Hepatocyte (in vitro differentiated cells): ENCODE results near the gene HEPHL1. TPM values are rescaled to one million over a fixed set of nuclear protein-coding genes. Genes with fewer than 3 reads are reported as not detected.

Experiments used
- DNase-seq: peaks from one replicate; pipeline ENCODE4 v3.0.0-alpha.2; 2016; ENCODE audit warnings: low spot score
- H2AFZ ChIP-seq: fragments of 200-600 bp; sonication (generic); 2 replicates; pipeline ENCODE4 v1.6.0; 2016; ENCODE audit warnings: antibody characterized with exemption, mild to moderate bottlenecking
- H3K27ac ChIP-seq: fragments of 200-600 bp; sonication (generic); 2 replicates; pipeline ENCODE4 v1.5.1; 2016; ENCODE audit warnings: mild to moderate bottlenecking
- H3K27me3 ChIP-seq: fragments of 200-600 bp; sonication (generic); 2 replicates; pipeline ENCODE4 v1.6.1; 2016
- H3K36me3 ChIP-seq: fragments of 200-600 bp; sonication (generic); replicated peaks from 2 replicates; pipeline ENCODE4 v1.5.1; 2016; ENCODE audit warnings: low read depth; ENCODE audit not compliant: insufficient read depth
- H3K4me1 ChIP-seq: fragments of 200-600 bp; sonication (generic); 2 replicates; pipeline ENCODE4 v1.5.1; 2016; ENCODE audit warnings: mild to moderate bottlenecking, moderate library complexity; ENCODE audit not compliant: insufficient read depth
- H3K4me2 ChIP-seq: fragments of 200-600 bp; sonication (generic); 2 replicates; pipeline ENCODE4 v1.6.0; 2016
- H3K4me3 ChIP-seq: fragments of 200-600 bp; sonication (generic); 2 replicates; pipeline ENCODE4 v1.5.1; 2016; ENCODE audit warnings: mild to moderate bottlenecking
- H3K79me2 ChIP-seq: fragments of 200-600 bp; sonication (generic); 2 replicates; pipeline ENCODE4 v1.6.0; 2017; ENCODE audit warnings: mild to moderate bottlenecking
- H3K9me2 ChIP-seq: fragments of 200-600 bp; sonication (generic); replicated peaks from 2 replicates; pipeline ENCODE4 v1.6.0; 2017; ENCODE audit warnings: mild to moderate bottlenecking; ENCODE audit not compliant: insufficient read depth
- H3K9me3 ChIP-seq: fragments of 200-600 bp; sonication (generic); 2 replicates; pipeline ENCODE4 v1.5.1; 2016; ENCODE audit warnings: low read depth, mild to moderate bottlenecking
- H4K20me1 ChIP-seq: fragments of 200-600 bp; sonication (generic); 2 replicates; pipeline ENCODE4 v1.6.0; 2016; ENCODE audit warnings: mild to moderate bottlenecking; ENCODE audit not compliant: insufficient read depth, poor library complexity, severe bottlenecking
- EZH2 ChIP-seq: fragments of 200-600 bp; sonication (generic); IDR thresholded peaks from 2 replicates; pipeline ENCODE4 v1.6.1; 2016; ENCODE audit warnings: antibody characterized with exemption, mild to moderate bottlenecking, borderline replicate concordance
- EZH2phosphoT487 ChIP-seq: fragments of 200-600 bp; sonication (generic); IDR thresholded peaks from one replicate; pipeline ENCODE4 v1.6.1; 2018; ENCODE audit warnings: antibody characterized with exemption, mild to moderate bottlenecking, low read depth, moderate library complexity; ENCODE audit not compliant: unreplicated experiment, severe bottlenecking
- WGBS: methylation state at CpG from one replicate; pipeline ENCODE4 v1.1.6; 2016; ENCODE audit warnings: low lambda C conversion rate; ENCODE audit errors: missing lambda C conversion rate; 5-methylcytosine and 5-hydroxymethylcytosine counted together
- polyA plus RNA-seq: library from polyadenylated mRNA; unstranded; fragments of >200 nt; fragmentation: Nextera tagmentation; extraction: Ambion mirVana; gene quantifications from 2 replicates; pipeline ENCODE4 v1.2.1, GENCODE V29; 2016
- total RNA-seq: library from RNA; depleted of rRNA; stranded (reverse); fragments of >200 nt; gene quantifications from 2 replicates; pipeline ENCODE4 v1.2.3, GENCODE V29; 2014
- TF ChIP-seq, protein P1 (sequence below): fragments of 200-600 bp; sonication (generic); IDR thresholded peaks from 2 replicates; pipeline ENCODE4 v1.5.1; 2016; ENCODE audit warnings: antibody characterized with exemption, mild to moderate bottlenecking; ENCODE audit not compliant: poor library complexity

Gene HEPHL1
- total and polyA plus RNA-seq, 2 experiments from 2014 or later: 0.07 to 0.17 TPM

DNA sequence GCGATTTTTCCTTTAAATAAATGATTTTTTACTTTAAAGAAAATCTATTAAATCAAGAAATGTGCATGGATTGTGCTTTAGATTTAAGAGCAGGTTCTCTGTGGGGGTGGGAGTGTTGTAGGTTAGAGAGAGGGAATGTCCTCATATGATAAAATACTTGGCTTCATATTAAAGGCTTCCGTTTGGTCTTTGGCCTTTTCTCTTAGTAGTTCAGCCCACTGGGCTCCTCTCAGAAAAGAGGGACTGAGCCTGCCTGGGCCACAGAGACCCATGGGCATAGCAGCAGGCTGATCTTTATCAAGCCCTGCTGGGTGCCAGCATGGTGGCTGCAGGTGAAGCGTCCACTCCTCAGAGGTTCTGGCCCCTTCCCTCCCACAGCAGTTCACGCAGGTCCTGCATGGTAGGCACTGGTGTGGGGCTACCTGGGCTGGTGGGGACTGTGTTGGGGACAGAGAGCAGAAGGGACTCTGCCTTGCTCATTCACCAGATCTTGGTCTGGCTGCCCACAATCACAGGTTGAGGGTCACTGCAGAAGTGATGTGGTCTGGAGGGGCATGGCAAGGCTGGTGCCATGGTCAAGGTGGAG is 111.8 kb downstream of the HEPHL1 start:
- H3K27ac ChIP-seq: peak overlapping the region; percentile 84
- DNase-seq: no peak
- no peaks in the 10 kb centered on the region for H3K9me3 ChIP-seq
- H3K36me3 ChIP-seq: no peaks in the 10 kb centered on the region
- H3K4me2 ChIP-seq: peak overlapping the region; percentile 88
- no peak overlapping the region for H3K4me3 ChIP-seq
- H3K27me3 ChIP-seq: no peaks in the 10 kb centered on the region
- TF ChIP-seq EZH2 (no peak), EZH2phosphoT487 (no peak)
- TF ChIP-seq, protein P1, sequence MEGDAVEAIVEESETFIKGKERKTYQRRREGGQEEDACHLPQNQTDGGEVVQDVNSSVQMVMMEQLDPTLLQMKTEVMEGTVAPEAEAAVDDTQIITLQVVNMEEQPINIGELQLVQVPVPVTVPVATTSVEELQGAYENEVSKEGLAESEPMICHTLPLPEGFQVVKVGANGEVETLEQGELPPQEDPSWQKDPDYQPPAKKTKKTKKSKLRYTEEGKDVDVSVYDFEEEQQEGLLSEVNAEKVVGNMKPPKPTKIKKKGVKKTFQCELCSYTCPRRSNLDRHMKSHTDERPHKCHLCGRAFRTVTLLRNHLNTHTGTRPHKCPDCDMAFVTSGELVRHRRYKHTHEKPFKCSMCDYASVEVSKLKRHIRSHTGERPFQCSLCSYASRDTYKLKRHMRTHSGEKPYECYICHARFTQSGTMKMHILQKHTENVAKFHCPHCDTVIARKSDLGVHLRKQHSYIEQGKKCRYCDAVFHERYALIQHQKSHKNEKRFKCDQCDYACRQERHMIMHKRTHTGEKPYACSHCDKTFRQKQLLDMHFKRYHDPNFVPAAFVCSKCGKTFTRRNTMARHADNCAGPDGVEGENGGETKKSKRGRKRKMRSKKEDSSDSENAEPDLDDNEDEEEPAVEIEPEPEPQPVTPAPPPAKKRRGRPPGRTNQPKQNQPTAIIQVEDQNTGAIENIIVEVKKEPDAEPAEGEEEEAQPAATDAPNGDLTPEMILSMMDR: no peak
- no peaks in the 10 kb centered on the region for H3K9me2 ChIP-seq
- H2AFZ ChIP-seq: no peak overlapping the region
- WGBS: 95% methylated on average over 4 of the region's 4 CpGs
- H4K20me1 ChIP-seq: peaks cover 11% of the 10 kb centered on the region
- H3K4me1 ChIP-seq: peaks cover 38% of the 10 kb centered on the region
- H3K79me2 ChIP-seq: peaks cover 84% of the 10 kb centered on the region

DNA sequence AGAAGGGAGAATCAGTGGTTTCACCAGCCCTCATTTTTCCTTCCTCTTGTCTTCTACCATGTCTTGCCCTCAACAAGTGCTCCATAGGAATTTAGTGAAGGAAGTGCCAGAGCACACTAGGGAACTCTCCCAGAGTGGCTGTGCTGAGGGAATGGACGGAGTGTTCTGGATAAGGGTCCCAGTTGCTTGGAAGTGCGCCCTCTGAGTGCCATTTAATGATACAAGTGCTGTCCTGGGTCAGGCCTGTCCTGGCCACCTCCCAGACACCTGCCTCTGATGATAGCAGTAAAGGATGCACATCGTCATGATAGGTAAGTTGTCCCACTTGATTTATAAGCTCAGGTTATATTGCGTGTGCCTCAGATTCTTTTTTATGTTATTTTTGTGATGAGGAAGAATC is 112.6 kb downstream of the HEPHL1 start:
- H3K27ac ChIP-seq: no peak overlapping the region

GRCh38 chr11:94134651-94135512 is 113.7 kb downstream of the HEPHL1 start:
- peaks cover 11% of the 10 kb centered on the region for H4K20me1 ChIP-seq

More for the DNA sequence above, 112.6 kb downstream of the HEPHL1 start:
- Histone ChIP-seq H3K9me3 (no peaks in the 10 kb centered on the region), H3K4me3 (no peak overlapping the region), H3K27me3 (no peaks in the 10 kb centered on the region), H2AFZ (no peak overlapping the region), H3K4me2 (no peak overlapping the region), H3K79me2 (peaks cover 91% of the 10 kb centered on the region), H3K36me3 (no peaks in the 10 kb centered on the region), H3K4me1 (peaks cover 37% of the 10 kb centered on the region), H3K9me2 (no peaks in the 10 kb centered on the region), H4K20me1 (peaks cover 11% of the 10 kb centered on the region)
- no peak for DNase-seq
- no peak for TF ChIP-seq EZH2
- TF ChIP-seq, protein P1: no peak
- TF ChIP-seq EZH2phosphoT487: no peak
- 94% methylated on average over 4 of the region's 4 CpGs for WGBS

More at GRCh38 chr11:94134651-94135512, 113.7 kb downstream of the HEPHL1 start:
- H3K9me3 ChIP-seq: no peaks in the 10 kb centered on the region
- TF ChIP-seq, protein P1: no peak
- H3K36me3 ChIP-seq: no peaks in the 10 kb centered on the region
- H3K27me3 ChIP-seq: no peaks in the 10 kb centered on the region
- DNase-seq: peak; percentile 50
- peaks cover 99% of the 10 kb centered on the region for H3K79me2 ChIP-seq
- H3K4me1 ChIP-seq: peaks cover 35% of the 10 kb centered on the region
- H3K4me2 ChIP-seq: peak overlapping the region; percentile 53
- no peak overlapping the region for H3K4me3 ChIP-seq
- 70% methylated on average over 10 of the region's 10 CpGs for WGBS
- no peak overlapping the region for H2AFZ ChIP-seq
- H3K27ac ChIP-seq: peak overlapping the region; percentile 76
- H3K9me2 ChIP-seq: no peaks in the 10 kb centered on the region
